ENCODE measurements around the gene ZC3H12A. TPM values are rescaled to one million over a fixed set of nuclear protein-coding genes. Genes with fewer than 3 reads are reported as not detected.

ZC3H12A gene
- total RNA-seq = 58.3 and 62.6 TPM in 2 replicates

DNA sequence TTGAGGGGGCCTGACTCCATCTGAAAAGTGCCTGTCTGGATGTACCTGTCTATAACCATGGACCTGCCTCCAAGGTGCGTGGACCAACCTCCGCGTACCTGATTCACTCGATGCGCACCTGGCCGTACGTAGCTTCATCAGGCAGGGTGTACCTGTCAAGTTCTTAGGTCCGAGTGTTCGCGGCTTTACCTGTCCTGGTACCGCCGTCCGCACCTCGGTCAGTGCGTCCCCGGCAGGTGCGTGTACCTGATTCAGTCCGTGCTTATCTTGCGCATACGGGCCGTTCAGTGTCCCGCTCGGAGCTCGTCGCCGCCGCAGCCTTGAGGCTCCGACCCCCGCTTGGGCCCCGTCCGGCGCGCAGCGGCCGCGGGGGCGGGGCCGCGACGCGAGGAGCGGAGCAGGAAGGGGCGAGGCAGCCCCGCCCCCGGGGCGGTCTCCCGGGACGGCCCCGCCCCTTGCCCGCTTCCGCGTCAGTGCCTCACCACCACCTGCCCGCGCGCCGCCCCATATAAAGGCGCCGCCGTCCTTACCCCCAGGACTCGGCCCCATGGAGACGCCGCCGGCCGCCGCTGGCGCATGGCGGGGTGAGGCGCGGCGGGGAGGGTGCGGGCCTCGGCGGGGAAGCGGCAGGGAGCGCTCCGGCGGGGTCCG lies at the start of gene ZC3H12A:
Gene ZC3H12A (plus strand): TSS at position 535 of the 651 bp plus-strand sequence. CDS start 917 bp downstream, outside the sequence.
- intact Hi-C loops (cut with micrococcal nuclease) = loop anchor here (1.0 to 10.0 kb wide), 5 partner anchors 516 to 1381 kb away; partner anchors contain the start of genes MAP7D1, MRPS15, RRAGC and SF3A3

DNA sequence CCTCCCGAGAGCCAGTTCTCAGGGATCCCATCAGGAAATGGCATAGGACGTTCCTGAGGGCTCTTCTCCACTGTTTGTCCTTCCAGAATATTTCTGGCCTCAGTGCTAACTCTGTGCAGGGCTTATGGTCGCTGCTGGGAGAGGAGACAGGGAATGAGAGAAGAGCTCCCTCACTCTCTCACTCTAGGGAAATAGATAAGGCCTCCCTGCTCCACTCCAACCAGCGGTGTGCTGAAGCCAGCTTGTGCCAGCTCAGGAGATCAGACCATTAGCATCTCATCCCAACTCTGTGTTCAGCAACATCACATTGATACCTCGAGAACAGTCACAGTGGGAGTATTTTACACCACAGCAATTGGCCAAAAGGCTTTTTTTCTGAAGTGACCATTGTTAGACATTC lies 49.2 kb upstream of the ZC3H12A start:
- intact Hi-C loops (cut with micrococcal nuclease) = no loop called here

DNA sequence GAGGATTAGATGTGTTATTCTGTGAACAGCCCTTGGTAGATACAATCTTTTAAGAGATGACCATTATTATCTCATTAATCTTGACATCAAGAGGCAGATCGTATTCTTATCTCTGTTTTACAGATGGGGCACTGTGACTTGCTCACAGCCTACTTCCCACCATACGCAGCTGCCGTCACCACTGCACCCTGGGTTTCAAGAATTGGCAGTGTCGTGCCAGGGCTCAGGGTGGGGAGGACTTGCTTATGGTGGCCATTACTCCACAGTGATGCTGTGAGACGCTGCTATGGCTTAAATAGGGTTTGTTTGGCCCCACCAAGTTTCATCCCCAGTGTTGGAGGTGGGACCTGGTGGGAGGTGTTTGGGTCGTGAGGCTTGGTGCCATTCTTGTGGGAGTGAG lies 45.4 kb upstream of the ZC3H12A start:
- intact Hi-C loops (cut with micrococcal nuclease) = no loop called here

- intact Hi-C loops (cut with micrococcal nuclease) = no loop called here
Observed at GRCh38 chr1:37430103-37430985, 44.0 kb upstream of the ZC3H12A start.

GRCh38 chr1:37432716-37433115 lies 41.7 kb upstream of the ZC3H12A start:
- intact Hi-C loops (cut with micrococcal nuclease) = no loop called here

GRCh38 chr1:37433171-37433570 lies 41.2 kb upstream of the ZC3H12A start:
- intact Hi-C loops (cut with micrococcal nuclease) = no loop called here

DNA sequence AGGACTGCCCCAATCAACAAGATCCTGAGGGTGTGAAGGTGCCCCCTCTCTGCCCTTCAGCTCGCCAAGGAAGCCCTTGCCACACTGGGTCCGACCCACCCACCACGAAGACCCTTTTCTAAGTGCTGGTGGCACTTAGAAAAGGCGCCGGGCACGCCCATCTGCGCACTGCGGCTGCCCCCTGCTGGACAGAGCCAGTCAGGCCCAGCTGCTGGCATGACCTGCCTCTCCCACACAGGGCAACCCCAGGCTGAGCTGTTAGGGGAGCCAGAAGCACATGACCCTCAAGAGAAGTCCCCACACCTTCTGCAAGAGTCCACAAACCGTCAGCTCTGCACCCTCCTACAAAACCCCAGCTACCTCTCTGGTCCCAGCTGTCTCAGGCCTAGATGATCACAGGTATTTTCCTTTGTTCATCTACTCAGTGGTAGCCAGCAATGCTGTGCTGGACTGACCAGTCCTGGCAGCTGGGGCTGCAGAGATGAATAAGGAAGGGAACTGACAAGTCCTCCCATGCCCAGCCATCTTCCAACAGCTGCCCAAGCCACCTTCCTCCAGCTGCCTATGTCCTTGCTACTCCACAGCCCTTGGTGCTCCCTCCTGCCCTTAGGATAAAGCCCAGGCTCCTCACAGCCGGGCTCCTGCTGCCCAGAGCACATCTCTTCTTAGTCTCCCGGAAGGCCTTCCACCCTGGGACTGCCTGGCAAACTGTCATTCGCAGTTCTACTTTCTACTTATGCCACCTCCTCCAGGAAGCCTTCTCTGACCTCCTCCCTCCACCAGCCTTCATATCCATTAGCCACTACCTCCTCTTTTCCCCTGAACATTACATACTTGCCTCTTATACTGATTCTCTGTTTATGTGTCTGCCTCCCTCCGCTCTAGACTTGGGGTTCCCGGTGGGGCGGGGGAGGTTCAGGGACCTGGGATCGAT lies 39.8 kb upstream of the ZC3H12A start:
- intact Hi-C loops (cut with micrococcal nuclease) = loop anchor here (1.0 kb wide), 1 partner anchor 880 kb away; no protein-coding TSS in a partner anchor

GRCh38 chr1:37437087-37437486 lies 37.3 kb upstream of the ZC3H12A start:
- intact Hi-C loops (cut with micrococcal nuclease) = no loop called here

DNA sequence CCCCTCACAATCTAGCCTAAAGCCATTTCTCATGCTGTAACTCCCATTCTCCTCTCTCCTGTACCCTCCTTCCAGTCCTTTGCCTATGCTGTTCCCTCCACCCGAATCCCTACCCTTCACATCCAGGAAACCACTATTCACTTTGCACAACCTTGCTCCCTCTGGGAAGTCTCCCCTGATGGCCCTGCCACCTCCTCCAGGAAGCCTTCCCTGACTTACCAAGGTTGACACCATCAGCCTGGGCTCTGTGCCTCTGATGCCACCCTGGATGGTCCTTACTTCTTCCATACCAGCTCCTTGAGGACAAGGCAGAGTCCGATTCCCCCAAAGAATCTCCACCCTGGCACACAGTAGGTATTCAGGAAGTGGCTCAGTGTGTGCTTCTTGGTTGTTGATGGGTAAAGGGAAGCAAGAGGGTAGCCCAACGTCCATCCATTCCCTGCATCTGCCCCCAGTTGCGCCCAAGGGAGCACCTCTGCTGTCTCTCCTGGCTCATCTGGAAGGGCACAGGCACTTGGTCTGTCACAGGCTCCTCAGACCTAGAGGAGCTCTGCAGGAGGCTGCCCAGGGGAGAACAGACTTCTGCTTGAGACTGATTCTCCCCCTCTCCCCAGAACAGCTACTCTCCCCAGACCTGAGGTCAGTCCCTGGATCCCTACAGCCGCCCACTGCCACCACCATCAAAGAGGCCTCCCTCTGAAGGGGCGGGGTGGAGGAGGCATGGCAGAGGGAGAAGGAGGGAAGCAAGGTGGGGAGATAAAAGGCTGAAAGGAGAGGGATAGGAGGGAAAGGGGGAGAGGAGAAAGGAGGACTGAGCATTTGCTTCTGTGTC lies 36.1 kb upstream of the ZC3H12A start:
- intact Hi-C loops (cut with micrococcal nuclease) = no loop called here

GRCh38 chr1:37438869-37439343 lies 35.5 kb upstream of the ZC3H12A start:
- intact Hi-C loops (cut with micrococcal nuclease) = no loop called here

DNA sequence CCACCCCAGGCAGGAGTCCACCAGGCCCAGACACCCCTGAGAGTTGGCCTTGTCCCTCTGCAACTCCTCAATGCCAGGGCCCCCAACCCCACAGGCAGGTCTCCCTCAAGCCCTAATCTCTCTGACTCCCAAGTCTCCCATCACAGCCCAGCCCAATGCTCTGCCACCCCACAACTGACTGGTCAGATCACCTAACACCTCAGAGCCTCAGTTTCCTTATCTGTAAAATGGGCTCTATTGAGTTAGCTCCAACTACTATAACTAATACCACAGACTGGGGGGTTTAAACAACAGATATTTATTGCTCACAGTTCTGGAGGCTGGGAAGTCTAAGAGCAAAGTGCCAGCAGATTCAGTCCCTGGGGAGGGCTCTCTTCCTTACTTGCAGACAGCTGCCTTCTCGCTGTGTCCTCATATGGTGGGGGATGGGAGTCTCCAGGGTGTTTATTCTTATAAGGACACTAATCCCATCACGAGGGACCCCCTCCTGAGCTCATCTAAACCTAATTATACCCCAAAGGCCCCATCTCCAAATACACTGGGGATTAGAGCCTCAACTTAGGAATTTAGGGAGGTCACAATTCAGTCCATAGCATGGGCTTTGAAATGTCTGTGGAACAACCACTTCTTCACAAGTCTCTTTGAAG lies 34.9 kb upstream of the ZC3H12A start:
- intact Hi-C loops (cut with micrococcal nuclease) = no loop called here

GRCh38 chr1:37441490-37441889 lies 32.9 kb upstream of the ZC3H12A start:
- intact Hi-C loops (cut with micrococcal nuclease) = no loop called here

GRCh38 chr1:37442139-37442538 lies 32.2 kb upstream of the ZC3H12A start:
- intact Hi-C loops (cut with micrococcal nuclease) = no loop called here

- intact Hi-C loops (cut with micrococcal nuclease) = no loop called here
Observed at GRCh38 chr1:37442644-37443043, 31.7 kb upstream of the ZC3H12A start.

DNA sequence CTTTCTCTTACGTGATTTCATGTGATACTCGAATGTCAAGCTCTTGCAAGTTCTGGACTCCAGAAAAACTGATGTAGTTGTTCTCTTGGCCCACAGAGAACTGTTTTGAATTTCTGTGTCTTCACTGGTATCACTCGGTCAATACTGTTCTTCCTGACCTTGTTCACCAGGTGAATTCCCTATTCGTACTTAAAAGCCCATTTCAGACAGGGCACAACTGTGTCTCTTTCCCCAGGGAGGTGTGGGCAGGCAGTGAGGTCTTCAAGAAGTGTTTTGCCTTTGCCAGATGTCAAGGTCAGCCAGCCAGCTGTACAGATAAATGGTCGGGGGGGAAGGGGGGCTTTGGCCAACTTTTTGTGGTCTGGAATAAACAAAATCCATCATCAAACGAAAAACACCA lies 27.5 kb upstream of the ZC3H12A start:
- intact Hi-C loops (cut with micrococcal nuclease) = no loop called here

DNA sequence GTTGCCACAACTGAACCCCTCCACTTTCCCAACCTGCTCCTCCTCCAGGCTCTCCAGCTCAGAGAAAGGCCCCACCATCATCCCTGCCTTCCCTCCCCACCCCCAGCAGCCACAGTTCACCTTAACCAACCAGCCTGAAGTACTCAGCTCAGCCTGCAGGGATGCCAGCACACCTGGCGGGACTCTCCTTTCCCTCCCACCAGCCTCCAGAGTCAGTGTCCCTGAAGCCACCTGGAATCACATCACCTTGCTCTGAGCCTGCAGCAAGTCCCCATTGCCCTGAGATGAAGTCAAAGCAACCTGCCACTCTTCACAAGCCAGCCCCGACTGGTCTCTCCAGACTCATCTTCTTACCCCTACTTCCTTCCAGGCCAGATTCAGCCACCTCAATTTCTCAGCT lies 26.2 kb upstream of the ZC3H12A start:
- intact Hi-C loops (cut with micrococcal nuclease) = no loop called here

- intact Hi-C loops (cut with micrococcal nuclease) = no loop called here
Observed at GRCh38 chr1:37448691-37449417, 25.5 kb upstream of the ZC3H12A start.

GRCh38 chr1:37449936-37450335 lies 24.4 kb upstream of the ZC3H12A start:
- intact Hi-C loops (cut with micrococcal nuclease) = loop anchor here (5.0 kb wide), 1 partner anchor 102 kb away; the partner anchor contains the start of gene SNIP1

DNA sequence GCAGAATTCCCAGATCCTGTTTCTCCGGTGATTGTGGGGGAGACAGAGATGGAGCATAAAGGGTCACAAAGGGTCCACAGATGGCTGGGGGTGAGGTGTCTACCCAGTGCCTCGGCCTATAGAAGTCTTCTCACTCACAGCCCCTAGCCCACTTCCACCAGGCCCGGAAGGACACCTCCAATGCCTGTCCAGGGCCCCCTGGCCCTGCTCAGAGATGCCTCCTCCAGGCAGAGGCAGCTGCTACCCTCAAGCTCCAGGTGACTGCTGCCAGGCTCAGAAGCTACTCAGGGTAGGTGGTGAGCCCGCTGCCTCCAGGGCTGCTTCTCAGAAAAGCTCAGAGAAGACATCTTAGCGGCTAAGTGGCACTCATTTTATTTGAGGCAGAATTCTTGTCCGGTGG lies 22.0 kb upstream of the ZC3H12A start:
- intact Hi-C loops (cut with micrococcal nuclease) = loop anchor here (5.0 kb wide), 1 partner anchor 100 kb away; the partner anchor contains the start of gene SNIP1
